Bronchial epithelial cell (primary cell): Measurements from ENCODE around the gene DSCAML1. TPM values are rescaled to one million over a fixed set of nuclear protein-coding genes. Genes with fewer than 3 reads are reported as not detected.

Experiments used
- DNase-seq: peaks from one replicate; pipeline ENCODE4 v3.0.0-alpha.2; 2010; ENCODE audit warnings: low read depth
- FAIRE-seq: peaks from 2 replicates; lab custom pipeline; 2011; peaks lifted over from hg19 to GRCh38; lab: Jason Lieb, UNC
- H3K27me3 ChIP-seq: 2 replicates; pipeline ENCODE4 v1.5.1; 2011; ENCODE audit warnings: low read length; ENCODE audit not compliant: control insufficient read depth, insufficient read depth
- H3K36me3 ChIP-seq: 2 replicates; pipeline ENCODE4 v1.5.1; 2011; ENCODE audit warnings: low read length; ENCODE audit not compliant: control insufficient read depth, insufficient read depth
- H3K4me3 ChIP-seq: 2 replicates; pipeline ENCODE4 v1.5.1; 2011; ENCODE audit warnings: mild to moderate bottlenecking, low read depth, low read length, control low read depth
- total RNA-seq: library from RNA; depleted of rRNA; stranded (reverse); fragments of >200 nt; gene quantifications from 2 replicates; pipeline ENCODE4 v1.2.1, GENCODE V29; 2014
- TF ChIP-seq, protein P1 (sequence below): IDR thresholded peaks from 2 replicates; pipeline ENCODE4 v1.5.1; 2011; ENCODE audit warnings: mild to moderate bottlenecking, moderate library complexity, low read length, control low read depth, inconsistent platforms; ENCODE audit not compliant: insufficient read depth, severe bottlenecking

DSCAML1 gene
- total RNA-seq, 1 donor from 2014 or later, result under 0.01 TPM

DNA sequence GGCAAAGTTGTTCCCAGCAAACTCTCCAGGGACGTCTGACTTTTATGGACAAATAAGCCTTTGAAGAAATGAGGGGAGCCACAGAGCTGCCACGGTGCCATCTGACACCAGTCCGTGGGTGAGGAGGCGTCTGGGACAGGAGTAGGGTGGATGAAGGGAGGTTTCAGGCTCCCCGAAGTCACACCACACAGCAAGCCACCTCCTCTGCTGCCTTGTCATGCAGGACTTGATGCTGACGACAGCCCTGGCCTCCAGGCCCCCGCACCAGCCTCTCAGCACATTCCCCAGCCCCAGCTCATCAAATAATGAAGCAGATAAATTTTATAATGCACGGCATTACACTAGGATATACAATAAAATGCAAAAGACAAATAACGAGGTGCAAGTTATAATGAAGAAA lies 312.9 kb downstream of the DSCAML1 start:
- FAIRE-seq, result no peak
- H3K27me3 ChIP-seq, result no peaks in the 10 kb centered on the region
- TF ChIP-seq, protein P1, sequence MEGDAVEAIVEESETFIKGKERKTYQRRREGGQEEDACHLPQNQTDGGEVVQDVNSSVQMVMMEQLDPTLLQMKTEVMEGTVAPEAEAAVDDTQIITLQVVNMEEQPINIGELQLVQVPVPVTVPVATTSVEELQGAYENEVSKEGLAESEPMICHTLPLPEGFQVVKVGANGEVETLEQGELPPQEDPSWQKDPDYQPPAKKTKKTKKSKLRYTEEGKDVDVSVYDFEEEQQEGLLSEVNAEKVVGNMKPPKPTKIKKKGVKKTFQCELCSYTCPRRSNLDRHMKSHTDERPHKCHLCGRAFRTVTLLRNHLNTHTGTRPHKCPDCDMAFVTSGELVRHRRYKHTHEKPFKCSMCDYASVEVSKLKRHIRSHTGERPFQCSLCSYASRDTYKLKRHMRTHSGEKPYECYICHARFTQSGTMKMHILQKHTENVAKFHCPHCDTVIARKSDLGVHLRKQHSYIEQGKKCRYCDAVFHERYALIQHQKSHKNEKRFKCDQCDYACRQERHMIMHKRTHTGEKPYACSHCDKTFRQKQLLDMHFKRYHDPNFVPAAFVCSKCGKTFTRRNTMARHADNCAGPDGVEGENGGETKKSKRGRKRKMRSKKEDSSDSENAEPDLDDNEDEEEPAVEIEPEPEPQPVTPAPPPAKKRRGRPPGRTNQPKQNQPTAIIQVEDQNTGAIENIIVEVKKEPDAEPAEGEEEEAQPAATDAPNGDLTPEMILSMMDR, result no peak
- no peak for DNase-seq
- H3K36me3 ChIP-seq, result no peaks in the 10 kb centered on the region
- no peak overlapping the region for H3K4me3 ChIP-seq

DNA sequence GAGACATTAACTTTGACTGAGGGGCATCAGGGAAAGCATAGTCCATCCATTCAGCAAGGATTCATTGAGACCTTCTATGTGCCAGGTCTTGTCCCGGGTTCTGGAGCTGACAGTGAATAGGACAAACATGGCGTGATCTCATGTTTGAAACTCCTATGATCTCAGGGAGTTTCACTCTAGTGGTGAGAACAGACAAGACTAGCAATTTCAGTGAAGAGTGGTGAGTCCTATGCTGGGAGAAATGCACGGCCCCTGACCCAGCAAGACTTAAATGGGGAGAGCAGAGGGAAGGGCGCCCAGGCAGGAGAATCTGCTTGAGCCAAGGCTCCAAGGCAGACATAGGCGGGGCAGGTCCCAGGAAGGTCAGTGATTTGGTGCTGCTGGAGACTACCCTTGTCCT lies 313.6 kb downstream of the DSCAML1 start:
- Histone ChIP-seq H3K4me3 (no peak overlapping the region), H3K27me3 (no peaks in the 10 kb centered on the region), H3K36me3 (no peaks in the 10 kb centered on the region)
- DNase-seq (no peak), FAIRE-seq (no peak)
- TF ChIP-seq, protein P1, result no peak

DNA sequence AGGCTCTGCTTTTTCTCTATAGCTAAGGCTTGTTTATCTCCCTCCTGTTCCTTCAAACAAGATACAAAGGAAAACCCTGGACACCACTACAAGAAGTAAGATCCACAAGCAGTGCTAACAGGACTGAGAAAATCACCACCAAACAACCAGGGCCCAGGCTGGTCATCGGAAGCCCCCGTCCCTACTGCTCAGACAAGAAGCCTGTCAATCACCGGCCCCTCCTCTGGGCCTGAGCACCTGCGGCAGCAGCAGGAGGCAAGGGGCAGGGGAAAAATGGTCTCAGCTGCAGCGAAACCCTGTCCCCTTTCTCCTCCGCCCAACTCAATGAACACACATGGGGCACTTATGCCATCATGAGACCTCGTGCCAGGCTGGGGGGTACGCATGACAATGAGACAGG lies 314.1 kb downstream of the DSCAML1 start:
- TF ChIP-seq, protein P1, result no peak
- Histone ChIP-seq H3K27me3 (no peaks in the 10 kb centered on the region), H3K36me3 (no peaks in the 10 kb centered on the region), H3K4me3 (no peak overlapping the region)
- DNase-seq (no peak), FAIRE-seq (no peak)

DNA sequence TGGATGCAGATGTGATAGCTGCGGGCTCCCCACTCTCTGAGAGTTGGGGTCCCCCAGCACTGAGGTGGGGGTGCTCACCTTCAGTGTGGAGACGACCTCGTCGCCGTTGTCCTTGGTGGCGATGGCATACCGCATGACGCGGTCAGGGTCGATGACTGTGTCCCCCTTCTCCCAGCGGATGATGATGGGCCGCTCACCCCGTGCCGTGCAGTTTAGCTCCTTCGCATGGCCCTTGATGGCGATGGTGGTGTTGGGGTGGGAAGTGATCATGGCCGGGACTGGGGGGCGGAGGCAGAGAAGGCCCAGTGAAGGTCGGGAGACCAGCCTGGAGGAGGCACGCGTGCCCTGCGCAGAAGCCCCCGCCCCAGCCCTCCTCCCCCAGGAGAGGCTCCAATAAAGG lies 315.1 kb downstream of the DSCAML1 start:
- H3K36me3 ChIP-seq, result no peaks in the 10 kb centered on the region
- DNase-seq (no peak), FAIRE-seq (no peak)
- TF ChIP-seq, protein P1, result no peak
- no peaks in the 10 kb centered on the region for H3K27me3 ChIP-seq
- no peak overlapping the region for H3K4me3 ChIP-seq

DNA sequence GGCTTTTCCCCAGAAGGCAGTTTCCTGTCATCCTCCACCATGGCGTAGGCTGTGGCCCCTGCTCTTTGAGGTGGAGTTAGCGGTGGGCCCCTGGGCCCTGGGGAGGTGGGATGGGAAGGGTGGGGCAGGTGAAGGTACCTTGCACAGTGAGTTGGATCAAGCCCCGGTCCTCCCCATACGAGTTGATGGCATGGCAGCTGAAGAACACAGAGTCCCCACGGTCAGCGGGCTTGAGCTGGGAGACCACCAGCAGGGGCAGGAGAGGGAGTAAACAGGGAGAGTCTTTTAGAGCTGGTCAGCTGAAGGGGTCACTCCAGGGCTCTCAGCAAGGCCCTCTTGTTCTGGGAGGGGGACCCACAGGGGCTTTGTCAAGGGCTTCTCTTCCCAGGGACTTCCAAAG lies 316.0 kb downstream of the DSCAML1 start:
- Histone ChIP-seq H3K36me3 (no peaks in the 10 kb centered on the region), H3K27me3 (peaks cover 1% of the 10 kb centered on the region), H3K4me3 (no peak overlapping the region)
- FAIRE-seq, result no peak
- TF ChIP-seq, protein P1, result no peak
- DNase-seq, result no peak

DNA sequence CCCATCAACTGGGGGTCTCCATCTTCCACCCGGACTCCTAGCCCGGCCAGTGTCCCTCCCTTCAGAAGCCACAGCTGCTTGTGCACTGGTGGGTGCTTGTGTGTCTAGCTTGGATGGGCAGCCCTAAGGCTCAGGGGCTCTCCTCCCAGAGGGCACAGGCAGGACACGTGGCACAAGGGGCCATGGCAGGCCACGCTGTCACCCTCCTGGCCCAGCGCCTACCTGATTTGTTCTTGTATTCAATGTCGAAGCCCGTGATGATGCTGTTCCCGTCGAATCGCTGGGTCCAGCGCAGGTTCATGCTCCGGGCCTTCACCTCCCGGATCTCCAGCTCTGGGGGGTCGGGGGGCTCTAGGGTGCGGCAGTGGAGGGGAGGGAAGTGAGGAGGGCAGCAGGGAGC lies 316.8 kb downstream of the DSCAML1 start:
- no peak overlapping the region for H3K4me3 ChIP-seq
- DNase-seq, result no peak
- no peak for FAIRE-seq
- peaks cover 1% of the 10 kb centered on the region for H3K27me3 ChIP-seq
- H3K36me3 ChIP-seq, result no peaks in the 10 kb centered on the region
- TF ChIP-seq, protein P1, result no peak
